Gastrocnemius medialis (tissue), 4 donors: ENCODE results near the gene EPDR1. TPM values are rescaled to one million over a fixed set of nuclear protein-coding genes. Genes with fewer than 3 reads are reported as not detected.

Source experiments
- ATAC-seq, 2 donors: fragments of 150-250 bp; one replicate each; pipeline ENCODE4 v1.9.1; 2016
- DNase-seq, 2 donors: peaks; one replicate each; pipeline ENCODE4 v3.0.0-alpha.2; 2019
- H3K27ac ChIP-seq, 4 donors: fragments of 200-600 bp; sonication (generic); 1 replicate in 1 of 4; 2 replicates in 3 of 4; pipeline ENCODE4 v1.5.1; 2016 to 2018; ENCODE audit warnings: mild to moderate bottlenecking in 2 of 4, moderate library complexity in 1 of 4
- H3K27me3 ChIP-seq, 3 donors: fragments of 200-600 bp; sonication (generic) in 2 of 3; 1 replicate in 1 of 3; 2 replicates in 2 of 3; pipeline versions ENCODE4 v1.5.1 to v1.6.0; 2016 to 2019; ENCODE audit warnings: mild to moderate bottlenecking in 1 of 3, moderate library complexity in 1 of 3
- H3K36me3 ChIP-seq, 2 donors: fragments of 200-600 bp; sonication (generic) in 1 of 2; one replicate each; pipeline ENCODE4 v1.5.1; 2017 to 2018
- H3K4me1 ChIP-seq, 2 donors: fragments of 200-600 bp; sonication (generic) in 1 of 2; one replicate each; pipeline ENCODE4 v1.5.1; 2016 to 2017; ENCODE audit warnings: mild to moderate bottlenecking in 2 of 2
- H3K4me3 ChIP-seq, 4 donors: fragments of 200-600 bp; sonication (generic) in 3 of 4; 1 replicate in 1 of 4; 2 replicates in 3 of 4; pipeline ENCODE4 v1.5.1; 2016 to 2019; ENCODE audit warnings: mild to moderate bottlenecking in 2 of 4
- H3K9me3 ChIP-seq, 3 donors: fragments of 200-600 bp; sonication (generic) in 2 of 3; 1 replicate in 1 of 3; 2 replicates in 2 of 3; pipeline ENCODE4 v1.5.1; 2016 to 2019
- CTCF ChIP-seq, 5 experiments: fragments of 450-650 bp in 3 of 5; fragments of 200-600 bp in 2 of 5; sonication (generic) in 2 of 5; IDR thresholded peaks in 4 of 5; conservative IDR thresholded peaks in 1 of 5; 1 replicate in 4 of 5; 2 replicates in 1 of 5; pipeline ENCODE4 v1.5.1; 2016 to 2019; ENCODE audit warnings: antibody characterized with exemption in 5 of 5, mild to moderate bottlenecking in 3 of 5, moderate library complexity in 3 of 5
- POLR2A ChIP-seq, 2 donors: fragments of 450-650 bp; IDR thresholded peaks; one replicate each; pipeline ENCODE4 v1.6.1; 2017; ENCODE audit warnings: antibody characterized with exemption in 2 of 2, mild to moderate bottlenecking in 2 of 2, moderate library complexity in 2 of 2
- in situ Hi-C, 4 donors: fragments of 200-750 bp; cut with MboI; loops; one replicate each; pipeline versions ENCODE4 v1.15.0 to v1.8.0; 2017; ENCODE audit warnings: low sequenced_read_pairs in 4 of 4
- intact Hi-C: fragments of 100-400 bp; cut with DNase I; formaldehyde crosslinking; loops from one replicate; pipeline ENCODE4 v1.15.1; 2023; ENCODE audit warnings: low total_unique reads
- total RNA-seq, 4 donors: library from RNA; depleted of rRNA; stranded (reverse); fragments of >200 nt; gene quantifications; one replicate each; pipeline versions ENCODE4 v1.1.0 to v1.2.3, GENCODE V29; 2016

The EPDR1 gene
- total RNA-seq, 4 donors from 2014 or later, result 32.2 to 60.2 (median 47.5) TPM

- no peak overlapping the region for H3K27ac ChIP-seq
- H3K9me3 ChIP-seq, result no peaks in the 10 kb centered on the region
- no peak for DNase-seq
- in situ Hi-C loops, result no loop called here
- no peaks in the 10 kb centered on the region for H3K36me3 ChIP-seq
- no peak for ATAC-seq
- H3K27me3 ChIP-seq, result no peaks in the 10 kb centered on the region
- H3K4me1 ChIP-seq, result no peaks in the 10 kb centered on the region
- intact Hi-C loops, result no loop called here
- no peak for TF ChIP-seq CTCF (IDR thresholded peaks at IDR 0.05 in 4 of 5, conservative IDR thresholded peaks at IDR 0.05 in 1 of 5)
- no peak for TF ChIP-seq POLR2A (IDR thresholded peaks at IDR 0.05)
- no peak overlapping the region for H3K4me3 ChIP-seq
Measured at GRCh38 chr7:37984750-37985390, 64.4 kb downstream of the EPDR1 start.

- no peaks in the 10 kb centered on the region for H3K4me1 ChIP-seq
- in situ Hi-C loops, result no loop called here
- no peak overlapping the region for H3K27ac ChIP-seq
Measured at GRCh38 chr7:37986908-37987330, 66.5 kb downstream of the EPDR1 start.

GRCh38 chr7:37987732-37988131 lies 67.3 kb downstream of the EPDR1 start:
- ATAC-seq (no peak), DNase-seq (no peak)
- Histone ChIP-seq H3K27me3 (no peaks in the 10 kb centered on the region), H3K9me3 (no peaks in the 10 kb centered on the region), H3K4me3 (no peak overlapping the region), H3K36me3 (no peaks in the 10 kb centered on the region), H3K27ac (no peak overlapping the region), H3K4me1 (no peaks in the 10 kb centered on the region)
- in situ Hi-C loops, result no loop called here
- intact Hi-C loops, result no loop called here
- TF ChIP-seq POLR2A (IDR thresholded peaks at IDR 0.05) (no peak), CTCF (IDR thresholded peaks at IDR 0.05 in 4 of 5, conservative IDR thresholded peaks at IDR 0.05 in 1 of 5) (no peak)

More at GRCh38 chr7:37986908-37987330, 66.5 kb downstream of the EPDR1 start:
- no peaks in the 10 kb centered on the region for H3K27me3 ChIP-seq
- DNase-seq, result no peak
- no peaks in the 10 kb centered on the region for H3K9me3 ChIP-seq
- intact Hi-C loops, result no loop called here
- no peaks in the 10 kb centered on the region for H3K36me3 ChIP-seq
- no peak for ATAC-seq
- TF ChIP-seq POLR2A (IDR thresholded peaks at IDR 0.05), result no peak
- no peak for TF ChIP-seq CTCF (IDR thresholded peaks at IDR 0.05 in 4 of 5, conservative IDR thresholded peaks at IDR 0.05 in 1 of 5)
- no peak overlapping the region for H3K4me3 ChIP-seq

- H3K27ac ChIP-seq, result no peak overlapping the region
- in situ Hi-C loops, result no loop called here
- TF ChIP-seq POLR2A (IDR thresholded peaks at IDR 0.05) (no peak), CTCF (IDR thresholded peaks at IDR 0.05 in 4 of 5, conservative IDR thresholded peaks at IDR 0.05 in 1 of 5) (no peak)
- ATAC-seq (no peak), DNase-seq (no peak)
- no peaks in the 10 kb centered on the region for H3K36me3 ChIP-seq
- no peak overlapping the region for H3K4me3 ChIP-seq
- H3K4me1 ChIP-seq, result no peaks in the 10 kb centered on the region
- no peaks in the 10 kb centered on the region for H3K27me3 ChIP-seq
- intact Hi-C loops, result no loop called here
- H3K9me3 ChIP-seq, result no peaks in the 10 kb centered on the region
Measured at GRCh38 chr7:37988721-37989650, 68.5 kb downstream of the EPDR1 start.
